Measurements from ENCODE around the gene CHSY1.

- TF ChIP-seq POLR2AphosphoS5 (IDR thresholded peaks at IDR 0.05; ENCODE audit: low read depth, low read length): no peak
- no peak for TF ChIP-seq TAF1 (IDR thresholded peaks at IDR 0.05; ENCODE audit: borderline replicate concordance, insufficient read depth, low read length)
- TF ChIP-seq REST (IDR thresholded peaks at IDR 0.05; ENCODE audit: insufficient read depth in 1 of 2, low read depth in 2 of 2, low read length in 2 of 2): no peak
These were observed 77.5 kb downstream of the CHSY1 start for GRCh38 chr15:101174152-101174920.

All from PFSK-1 (cell line).